CD4-positive, alpha-beta T cell treated with Interleukin-12 subunit alpha and Interleukin-12 subunit beta, for 1 hour (primary cell): ENCODE data around the gene MAGOH.
"Not testable (repeated sequence)": the region's sequence is repeated elsewhere in the genome, so short reads cannot be mapped to it uniquely, and the experiment has no call there.

Experiments used
- DNase-seq: peaks from one replicate; pipeline ENCODE4 v3.0.0-alpha.2; 2020

The MAGOH gene

DNA sequence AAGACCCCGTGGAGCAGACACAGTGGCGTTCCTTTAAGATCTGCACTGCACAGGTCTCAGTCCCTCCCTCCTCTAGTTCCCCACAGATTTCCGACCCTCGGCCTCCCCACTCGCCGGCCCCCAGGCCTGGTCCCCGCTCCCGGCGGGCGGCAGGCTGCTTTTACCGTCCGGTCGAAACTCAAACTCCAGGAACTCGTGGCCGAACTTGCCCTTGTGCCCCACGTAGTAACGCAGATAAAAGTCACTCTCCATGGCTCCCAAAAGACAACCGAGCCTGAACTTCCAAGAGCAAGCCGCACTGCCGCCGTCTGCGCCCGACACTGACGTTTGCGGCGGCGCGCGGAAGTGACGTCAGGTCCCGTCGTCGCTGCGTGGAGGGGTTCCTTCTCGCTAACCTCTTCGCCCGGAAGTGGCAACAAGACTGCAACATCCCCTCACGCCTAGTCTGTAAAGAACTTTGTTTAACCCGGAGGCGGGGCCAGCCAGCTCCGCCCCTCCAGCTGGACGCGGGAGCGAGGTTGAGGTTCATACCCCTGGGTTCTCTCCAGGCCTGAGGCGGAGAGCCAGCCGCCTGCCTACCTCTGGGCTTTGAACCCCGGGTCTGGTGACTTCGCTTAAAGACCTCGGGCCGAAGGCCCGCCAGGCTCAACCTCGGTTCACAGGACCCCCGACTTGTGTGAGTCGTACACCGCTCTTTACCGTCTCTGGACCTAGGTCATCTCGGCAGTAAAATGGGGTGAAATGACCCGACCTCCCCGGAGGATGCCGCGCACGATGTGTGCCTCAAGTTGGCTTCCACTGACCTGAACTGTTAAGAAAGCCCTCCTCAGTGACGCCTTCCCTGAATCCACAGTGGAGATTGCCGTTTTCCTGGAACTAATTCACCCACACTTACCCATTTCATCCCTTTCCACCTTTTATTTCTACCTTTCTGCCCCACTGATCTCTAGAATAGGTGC is at the start of gene MAGOH:
Gene MAGOH, minus strand, starts transcription at position 322 of the 959 bp plus-strand sequence. Its CDS starts 70 bp downstream, at position 252.
- DNase-seq, result peak; percentile 95

DNA sequence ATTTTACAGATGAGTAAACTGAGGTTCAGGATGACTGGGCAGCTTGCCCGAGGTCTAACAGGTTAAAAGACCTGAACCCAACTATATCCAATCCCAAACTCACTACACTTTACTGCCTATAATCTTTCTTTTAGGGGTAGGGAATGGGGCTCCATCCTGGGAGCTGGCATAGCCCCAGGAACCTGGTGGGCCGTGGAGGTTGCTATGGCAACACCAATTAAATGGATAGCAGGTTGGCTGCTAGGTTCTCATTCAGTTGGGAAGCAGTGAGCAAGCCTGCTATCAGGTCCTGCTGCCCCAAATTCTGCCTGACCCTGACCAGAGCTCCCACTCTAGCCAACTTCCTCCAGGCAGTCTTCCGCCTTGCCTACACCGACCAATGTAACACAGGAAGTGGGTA is 48.6 kb upstream of the MAGOH start:
- DNase-seq, result no peak

DNA sequence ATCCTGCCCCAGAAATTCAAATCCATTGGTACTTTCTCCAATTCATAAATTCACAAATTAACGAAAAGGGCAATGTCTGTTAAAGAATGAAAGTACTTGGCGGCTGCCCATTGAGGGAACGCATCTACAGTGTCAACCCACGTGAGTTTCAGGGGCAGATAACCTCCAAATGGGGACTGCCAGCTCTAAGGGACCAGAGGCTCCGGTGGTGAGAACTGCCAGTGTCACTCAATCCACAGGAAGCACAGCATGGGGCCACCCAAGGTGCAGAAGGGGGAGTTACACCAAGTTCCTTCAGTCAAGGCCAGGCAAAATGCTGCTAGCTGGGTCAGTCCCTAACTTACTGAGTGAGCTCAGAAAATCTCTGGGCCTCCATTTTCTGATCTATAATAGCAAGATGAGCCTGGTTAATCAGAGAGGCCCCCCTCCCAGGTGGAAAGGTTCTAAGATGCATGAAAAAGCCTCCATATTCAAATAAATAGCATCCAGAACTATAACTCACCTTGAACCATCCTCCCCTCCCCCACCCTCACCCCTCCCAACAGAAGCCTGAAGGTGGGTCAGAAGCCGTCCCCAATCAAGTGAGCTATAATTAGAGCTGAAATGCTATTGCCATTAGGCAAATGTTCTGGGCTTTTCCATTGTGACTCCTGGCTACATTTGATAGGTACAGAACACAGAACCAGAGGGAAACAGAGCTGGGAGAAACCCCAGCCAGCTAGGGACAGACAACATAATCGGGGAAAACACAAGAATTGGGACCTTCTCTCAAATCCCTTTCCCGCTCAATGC is 47.8 kb upstream of the MAGOH start:
- no peak for DNase-seq

DNA sequence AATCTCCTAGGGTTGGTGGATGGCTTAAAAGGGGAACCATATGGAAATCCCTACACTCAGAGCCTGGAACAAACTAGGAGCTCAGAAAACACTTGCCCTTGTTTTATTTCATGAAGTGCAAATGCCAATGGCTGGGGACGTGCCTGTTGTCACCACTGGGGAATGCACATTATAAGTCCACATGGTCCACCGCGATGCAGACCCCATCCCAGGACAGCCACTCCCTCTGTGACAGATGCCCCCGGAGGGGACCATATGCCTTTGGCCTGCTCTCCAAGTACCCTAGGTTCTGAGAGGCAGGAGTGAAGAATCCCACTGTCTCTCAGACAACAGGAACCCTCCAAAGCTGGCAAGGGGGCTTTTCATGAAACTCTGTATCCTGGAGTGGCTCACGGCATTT is 47.2 kb upstream of the MAGOH start:
- no peak for DNase-seq

- no peak for DNase-seq
These were observed 46.1 kb upstream of the MAGOH start for GRCh38 chr1:53284224-53285020.

DNA sequence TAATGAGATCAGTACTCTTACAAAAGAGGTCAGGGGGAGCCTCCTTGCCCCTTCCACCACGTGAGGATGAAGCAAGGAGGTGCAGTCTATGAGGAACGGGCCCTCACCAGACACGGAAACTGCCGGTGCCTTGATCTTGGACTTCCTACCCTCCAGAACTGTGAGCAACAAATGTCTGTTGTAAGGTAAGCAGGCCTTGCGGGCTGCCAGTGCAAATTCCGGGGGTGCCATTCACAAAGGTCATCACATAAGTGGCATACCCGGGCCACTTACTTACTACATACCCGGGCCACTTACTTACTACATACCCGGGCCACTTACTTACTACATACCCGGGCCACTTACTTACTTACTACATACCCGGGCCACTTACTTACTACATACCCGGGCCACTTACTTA is 44.8 kb upstream of the MAGOH start:
- DNase-seq, result not testable (repeated sequence)

DNA sequence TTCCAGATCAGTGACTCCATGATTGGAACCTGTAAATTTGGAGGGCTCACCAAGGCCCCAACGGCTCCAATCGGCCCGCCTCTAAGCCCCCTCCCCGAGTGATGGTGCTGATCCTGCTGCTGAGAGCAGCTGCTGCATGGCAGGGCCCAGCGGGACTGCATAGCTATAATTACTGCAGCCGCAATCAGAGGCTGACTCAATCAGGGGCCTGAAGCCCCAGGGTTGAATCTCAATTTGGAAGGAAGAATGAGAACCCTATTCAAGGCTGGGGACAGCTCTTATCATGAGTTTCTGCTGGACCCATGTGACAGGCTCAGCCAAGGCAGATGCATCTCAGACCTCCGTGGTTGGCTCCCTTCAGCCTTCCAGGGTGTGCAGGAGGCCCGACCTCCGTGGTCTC is 42.8 kb upstream of the MAGOH start:
- DNase-seq, result no peak

GRCh38 chr1:53280496-53280895 is 42.2 kb upstream of the MAGOH start:
- DNase-seq, result no peak

DNA sequence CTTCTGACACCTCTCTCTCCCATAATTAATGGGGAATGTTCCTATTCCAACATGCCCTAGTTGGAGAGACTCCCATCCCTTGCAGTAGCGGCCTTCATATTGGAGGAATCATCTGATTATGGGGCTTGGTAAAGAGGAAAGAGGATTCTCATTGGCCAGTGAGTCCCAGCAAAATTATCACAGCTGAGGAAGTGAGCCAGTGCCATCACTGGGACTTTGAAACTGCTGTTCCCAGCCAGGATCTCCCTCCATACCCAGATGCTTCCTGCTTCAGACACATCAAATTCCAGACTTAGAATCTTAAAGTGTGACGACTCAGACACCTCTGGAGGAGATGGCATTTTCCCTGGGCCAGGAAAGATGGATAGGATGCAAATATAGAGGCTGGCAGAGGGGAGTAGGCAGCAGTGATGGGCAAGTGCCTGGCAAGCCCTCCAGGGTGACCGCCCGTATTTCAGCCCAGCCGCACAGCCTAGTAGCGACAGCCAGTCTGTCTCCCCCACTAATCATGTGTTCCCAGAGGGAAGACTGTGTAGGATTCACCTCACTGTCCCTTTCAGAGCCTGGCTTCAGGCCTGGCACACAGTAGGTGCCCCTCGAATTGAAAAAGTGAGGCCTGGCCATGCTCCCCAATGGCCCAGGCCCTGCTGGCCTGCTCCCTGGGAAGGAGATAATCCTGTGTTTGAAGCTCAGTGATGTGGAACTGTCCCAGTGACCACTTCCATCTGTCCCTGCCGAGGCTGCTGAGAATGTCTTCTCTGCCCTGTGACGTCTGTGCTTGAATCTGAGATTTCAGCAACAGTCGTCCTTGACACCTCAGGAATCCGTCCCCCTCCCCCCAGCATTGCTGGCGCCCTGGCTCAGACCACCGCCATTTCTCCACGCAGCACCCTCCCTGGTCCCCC is 41.2 kb upstream of the MAGOH start:
- no peak for DNase-seq

DNA sequence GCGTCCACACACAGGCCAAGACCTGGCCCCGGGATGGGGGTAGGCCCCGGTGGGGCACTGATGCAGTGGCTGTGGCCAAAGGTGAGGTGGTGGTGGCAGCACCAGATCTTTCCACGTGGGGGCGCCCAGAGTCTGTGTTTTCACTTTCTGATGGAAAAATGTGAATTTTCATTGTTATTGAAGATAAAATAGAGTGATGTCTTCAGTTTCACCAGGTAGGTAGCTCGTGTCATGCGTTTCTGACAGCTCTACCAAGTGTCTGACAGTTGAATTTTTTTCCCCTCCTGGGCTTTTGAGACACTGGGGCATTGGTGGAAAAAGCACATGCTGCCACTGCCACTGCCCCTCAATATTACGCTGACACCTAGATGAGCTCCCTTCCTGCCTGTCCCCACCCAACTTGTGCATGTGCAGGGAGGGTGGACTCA is 40.0 kb upstream of the MAGOH start:
- peak; percentile 71 for DNase-seq

DNA sequence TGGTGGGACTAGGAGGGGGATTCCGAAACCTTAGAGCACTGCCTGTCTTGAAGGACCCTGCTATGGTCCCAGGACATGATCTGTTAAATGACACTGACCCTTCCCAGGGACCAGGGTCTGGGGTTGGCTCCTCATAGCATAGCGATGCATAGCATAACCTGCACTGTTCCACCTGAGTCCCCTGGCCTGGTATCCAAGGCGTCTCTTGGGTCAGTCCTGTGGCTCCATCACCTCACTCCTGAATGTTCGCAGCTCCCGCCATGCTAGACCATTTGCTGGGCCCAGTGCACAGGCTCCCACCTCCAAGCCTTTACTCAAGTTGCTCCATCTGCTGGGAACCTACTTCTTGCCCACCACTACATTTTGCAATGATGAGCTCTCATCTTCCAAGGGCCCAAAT is 39.0 kb upstream of the MAGOH start:
- DNase-seq, result no peak

- DNase-seq, result no peak
These were observed 38.6 kb upstream of the MAGOH start for GRCh38 chr1:53276902-53277281.

GRCh38 chr1:53276153-53276901 is 38.0 kb upstream of the MAGOH start:
- no peak for DNase-seq

GRCh38 chr1:53275566-53275965 is 37.2 kb upstream of the MAGOH start:
- no peak for DNase-seq

DNA sequence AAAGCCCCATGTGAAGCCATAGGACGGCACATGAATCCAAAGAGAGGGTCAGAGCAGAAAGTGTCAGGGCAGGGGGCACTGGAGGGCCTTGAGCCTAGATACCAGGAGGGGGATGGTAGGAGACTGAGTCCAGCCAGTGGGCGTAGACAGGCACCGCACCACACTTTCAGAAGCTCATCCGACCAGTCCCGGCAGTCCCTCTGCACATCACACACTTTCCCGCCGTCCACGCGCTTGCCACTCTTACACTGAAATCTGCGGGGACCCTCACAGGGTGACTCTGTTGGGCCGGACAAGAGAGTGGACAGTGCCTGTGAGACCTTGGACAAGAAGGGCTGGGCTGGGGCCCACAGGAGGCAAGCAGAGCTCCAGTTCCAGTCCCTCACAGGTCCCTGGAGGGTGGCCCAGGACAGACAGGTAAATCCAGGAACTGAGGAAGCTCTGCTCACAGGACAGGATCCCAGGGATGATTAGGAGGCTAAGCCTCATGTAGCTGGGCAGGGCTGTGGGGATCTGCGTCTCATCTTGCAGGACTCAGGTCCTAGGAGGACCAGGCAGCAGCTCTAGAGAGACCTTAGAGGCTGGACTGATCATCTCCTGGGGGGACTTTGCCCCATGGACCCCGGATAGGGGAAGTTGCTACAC is 36.3 kb upstream of the MAGOH start:
- no peak for DNase-seq

DNA sequence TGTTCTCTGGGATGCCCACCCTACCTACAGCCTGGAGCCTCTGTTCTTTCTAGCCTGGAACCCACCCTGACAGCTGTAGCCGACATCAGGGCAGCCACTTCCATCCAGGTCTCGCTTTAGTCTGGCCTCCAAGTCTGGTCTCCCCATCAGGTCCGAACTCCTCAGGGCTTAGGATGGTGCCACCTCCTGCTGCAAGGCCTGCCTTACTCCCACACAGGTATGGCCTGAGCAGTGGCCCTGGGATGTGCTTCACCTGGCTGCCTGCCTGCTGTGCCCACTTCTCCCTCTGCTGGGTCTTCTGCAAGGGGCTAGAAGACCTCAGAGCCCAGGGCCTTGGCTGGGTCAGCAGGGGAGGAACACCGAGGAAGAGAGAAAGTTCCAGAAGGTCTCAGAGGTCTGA is 35.7 kb upstream of the MAGOH start:
- DNase-seq, result no peak

DNA sequence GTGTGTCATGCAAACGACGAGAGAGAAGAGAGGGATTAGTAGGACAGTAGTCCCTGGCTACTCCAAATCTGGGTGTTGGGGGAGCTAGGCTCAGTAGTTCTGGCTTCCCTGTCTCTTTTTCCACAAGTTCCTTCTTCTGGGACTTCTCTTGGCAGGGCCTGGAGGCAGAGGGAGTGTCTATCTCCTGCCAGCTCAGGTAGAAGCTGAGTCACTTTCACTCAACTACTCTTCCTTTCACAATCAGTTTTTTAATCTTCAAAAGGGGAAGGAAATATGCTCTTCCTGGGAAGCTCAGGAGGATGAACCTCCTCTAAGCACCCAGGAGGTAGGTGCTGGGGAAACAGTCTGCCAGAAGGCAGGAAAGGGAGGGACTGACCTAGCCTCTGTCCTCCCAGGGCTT is 35.2 kb upstream of the MAGOH start:
- DNase-seq, result no peak

DNA sequence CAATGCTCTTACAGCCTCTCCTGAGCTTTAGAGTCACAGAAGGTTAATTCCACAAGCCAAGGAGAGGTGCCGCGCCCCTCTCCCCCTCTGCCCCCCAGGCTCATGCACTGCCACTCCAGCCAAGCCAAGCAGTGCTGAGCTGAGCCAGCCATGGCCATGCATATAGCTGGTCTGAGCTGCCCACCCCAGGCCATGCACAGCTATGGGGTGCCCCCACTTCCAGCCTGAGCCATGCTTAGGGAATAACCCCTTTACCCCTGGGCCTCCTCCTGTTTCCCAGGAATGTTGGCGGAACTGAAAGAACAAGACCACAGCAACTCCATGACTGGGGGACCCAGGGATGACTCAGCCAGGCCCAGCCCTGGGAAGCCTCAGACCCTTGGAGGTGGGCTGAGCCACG is 34.0 kb upstream of the MAGOH start:
- no peak for DNase-seq

- no peak for DNase-seq
These were observed 33.2 kb upstream of the MAGOH start for GRCh38 chr1:53271446-53272090.

GRCh38 chr1:53270873-53271272 is 32.6 kb upstream of the MAGOH start:
- no peak for DNase-seq
